Activated naive CD8-positive, alpha-beta T cell treated with anti-CD3 and anti-CD28 coated beads for 36 hours (primary cell): ENCODE data around the gene OR1M1. TPM values are rescaled to one million over a fixed set of nuclear protein-coding genes. Genes with fewer than 3 reads are reported as not detected.

Experiments used
- DNase-seq: peaks from one replicate; pipeline ENCODE4 v3.0.0; 2021
- H3K27ac Mint-ChIP-seq: one replicate; pipeline ENCODE4 v1.8.0; 2022; ENCODE audit warnings: mild to moderate bottlenecking, moderate library complexity, mixed read lengths
- H3K27me3 Mint-ChIP-seq: one replicate; pipeline ENCODE4 v1.8.0; 2022; ENCODE audit warnings: mild to moderate bottlenecking, mixed read lengths
- H3K36me3 Mint-ChIP-seq: one replicate; pipeline ENCODE4 v1.8.0; 2021; ENCODE audit warnings: mild to moderate bottlenecking, mixed read lengths
- H3K4me1 Mint-ChIP-seq: one replicate; pipeline ENCODE4 v1.8.0; 2021; ENCODE audit warnings: mixed read lengths
- H3K4me3 Mint-ChIP-seq: one replicate; pipeline ENCODE4 v1.8.0; 2022; ENCODE audit warnings: mild to moderate bottlenecking, moderate library complexity, mixed read lengths
- H3K9me3 Mint-ChIP-seq: one replicate; pipeline ENCODE4 v1.8.0; 2022; ENCODE audit warnings: mixed read lengths
- total RNA-seq, 2 experiments: library from RNA; stranded (reverse); gene quantifications; one replicate each; pipeline ENCODE4 v1.2.3, GENCODE V29; 2021

Gene OR1M1
- total RNA-seq, 2 experiments from 2014 or later, result not detected

DNA sequence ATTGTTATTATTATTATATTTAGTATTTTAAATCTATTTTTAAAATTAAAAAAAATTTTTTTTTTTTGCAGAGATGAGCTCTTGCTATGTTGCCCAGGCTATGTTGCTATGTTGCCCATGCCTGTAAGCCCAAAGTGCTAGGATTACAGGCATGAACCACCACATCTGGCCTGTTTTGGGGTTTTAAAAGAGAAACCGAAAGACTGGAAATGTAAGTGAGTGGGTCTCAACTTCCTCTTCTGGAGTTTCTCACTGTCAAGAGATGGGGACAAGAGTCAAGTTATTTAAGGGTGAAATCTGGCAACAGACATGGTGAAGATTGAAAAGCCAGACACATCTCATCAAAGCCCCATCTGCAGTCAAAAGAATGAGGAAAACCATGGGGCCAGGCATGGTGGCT is 44.1 kb downstream of the OR1M1 start:
- no peak overlapping the region for H3K27ac Mint-ChIP-seq
- DNase-seq, result no peak
- H3K4me1 Mint-ChIP-seq, result peaks cover 6% of the 10 kb centered on the region
- H3K27me3 Mint-ChIP-seq, result peaks cover 25% of the 10 kb centered on the region
- no peak overlapping the region for H3K4me3 Mint-ChIP-seq
- H3K36me3 Mint-ChIP-seq, result no peaks in the 10 kb centered on the region
- no peaks in the 10 kb centered on the region for H3K9me3 Mint-ChIP-seq

DNA sequence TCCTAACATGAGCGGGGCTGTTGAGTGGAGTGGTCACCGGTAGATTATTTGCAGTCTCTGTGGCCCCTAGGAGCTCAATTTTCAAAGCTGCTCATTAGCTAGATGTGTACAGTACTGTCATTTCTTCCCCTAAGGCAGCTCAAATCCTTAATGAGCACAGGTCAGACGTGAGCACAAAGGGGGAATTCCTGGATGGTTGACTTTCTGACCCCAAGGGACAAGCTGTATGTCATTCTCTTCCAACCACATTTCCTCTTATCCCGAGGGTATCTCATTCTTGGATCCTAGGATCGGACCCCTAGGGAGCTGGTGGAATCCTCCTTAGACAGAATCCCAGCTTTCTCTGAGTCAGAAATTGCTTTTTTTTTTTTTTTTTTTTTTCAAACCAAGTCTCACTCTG is 45.6 kb downstream of the OR1M1 start:
- Mint-ChIP-seq H3K27me3 (peaks cover 11% of the 10 kb centered on the region), H3K27ac (no peak overlapping the region), H3K4me1 (peaks cover 8% of the 10 kb centered on the region), H3K4me3 (no peak overlapping the region), H3K36me3 (no peaks in the 10 kb centered on the region), H3K9me3 (no peaks in the 10 kb centered on the region)
- no peak for DNase-seq

DNA sequence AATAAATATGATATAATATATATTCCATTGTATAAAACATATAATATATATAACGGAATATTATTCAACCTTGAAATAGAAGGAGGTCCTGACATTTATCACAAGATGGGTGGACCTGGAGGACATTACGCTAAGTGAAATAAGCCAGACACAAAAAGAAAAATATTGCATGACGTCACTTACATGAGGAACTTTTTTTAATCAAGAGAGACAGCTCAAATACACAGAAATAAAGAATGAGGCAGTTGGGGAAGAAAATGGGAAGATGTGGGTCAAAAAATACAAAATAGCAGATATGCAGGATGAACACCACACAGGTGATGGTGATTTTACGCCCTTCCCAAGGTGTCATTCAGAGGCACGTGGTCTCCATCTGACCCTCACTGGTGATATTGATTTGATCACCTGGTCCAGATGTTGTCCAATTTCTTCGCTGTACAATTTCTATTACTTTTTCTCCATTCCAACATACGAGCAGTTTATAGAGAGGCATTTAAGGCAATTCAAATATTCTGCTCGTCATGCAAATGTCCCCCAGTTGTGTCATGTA is 52.8 kb downstream of the OR1M1 start:
- peak overlapping the region; percentile 94 for H3K4me3 Mint-ChIP-seq
- H3K4me1 Mint-ChIP-seq, result peaks cover 23% of the 10 kb centered on the region
- peaks cover 31% of the 10 kb centered on the region for H3K36me3 Mint-ChIP-seq
- H3K9me3 Mint-ChIP-seq, result peaks cover 7% of the 10 kb centered on the region
- DNase-seq, result no peak
- peak overlapping the region; percentile 98 for H3K27ac Mint-ChIP-seq
- H3K27me3 Mint-ChIP-seq, result no peaks in the 10 kb centered on the region

DNA sequence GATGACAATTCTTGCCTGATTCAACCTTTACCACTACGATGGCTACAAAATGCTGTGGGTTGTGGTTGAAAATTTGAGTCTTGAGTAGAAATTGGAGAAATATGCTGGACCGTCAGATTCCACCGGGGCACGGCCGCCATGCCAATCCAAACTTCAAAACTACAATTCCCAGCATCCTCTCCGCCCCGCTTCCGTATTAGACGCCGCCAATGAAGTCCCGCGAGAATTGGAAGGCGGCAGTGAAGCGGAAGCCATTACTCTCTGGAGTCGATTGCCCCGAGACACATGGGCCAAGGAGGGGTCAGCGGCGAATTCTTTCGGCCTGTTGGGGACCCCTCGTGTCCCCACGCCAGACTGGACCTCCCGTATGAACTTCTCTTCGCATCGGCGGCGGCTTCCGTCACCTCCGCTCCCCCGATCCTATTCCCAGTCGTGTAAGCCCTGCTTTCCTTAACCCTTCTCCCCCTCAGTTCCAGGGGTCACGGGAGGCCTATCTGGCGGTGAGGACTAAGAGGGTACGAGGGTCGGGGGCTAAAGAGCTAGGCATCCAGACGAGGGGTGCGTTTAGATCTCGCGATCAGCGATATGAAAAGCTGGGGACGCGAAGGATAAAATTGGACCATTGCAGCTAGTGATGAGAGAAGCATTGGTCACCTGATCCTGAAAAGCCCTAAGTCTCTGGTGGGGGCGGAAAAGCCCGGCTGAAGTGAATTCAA is 53.5 kb downstream of the OR1M1 start, which contains the start of gene ZNF317:
Gene ZNF317 (plus strand): TSS at position 239 of the 716 bp plus-strand sequence. CDS start 15,620 bp downstream, outside the sequence.
- peak within 1 kb of the TSS; percentile 94 for H3K4me3 Mint-ChIP-seq
- peak; percentile 85 for DNase-seq
- H3K4me1 Mint-ChIP-seq, result peaks cover 25% of the 10 kb centered on the region
- peaks cover 10% of the 10 kb centered on the region for H3K9me3 Mint-ChIP-seq
- peaks cover 37% of the 10 kb centered on the region for H3K36me3 Mint-ChIP-seq
- no peaks in the 10 kb centered on the region for H3K27me3 Mint-ChIP-seq
- H3K27ac Mint-ChIP-seq, result peak within 1 kb of the TSS; percentile 98

DNA sequence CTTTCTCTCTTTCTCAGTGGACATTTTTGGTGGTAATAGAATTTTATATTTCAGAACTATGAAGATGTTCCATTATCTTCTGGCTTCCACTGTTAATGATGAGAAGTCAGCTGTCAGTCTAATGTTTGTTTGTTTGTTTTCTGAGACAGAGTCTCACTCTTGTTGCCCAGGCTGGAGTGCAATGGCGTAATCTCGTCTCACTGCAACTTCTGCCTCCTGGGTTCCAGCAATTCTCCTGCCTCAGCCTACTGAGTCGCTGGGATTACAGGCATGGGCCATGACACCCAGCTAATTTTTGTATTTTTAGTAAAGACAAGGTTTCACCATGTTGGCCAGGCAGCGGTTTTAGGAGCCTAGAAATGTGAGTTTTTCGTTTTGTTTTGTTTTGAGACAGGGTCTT is 58.1 kb downstream of the OR1M1 start:
- Mint-ChIP-seq H3K27ac (no peak overlapping the region), H3K4me1 (peaks cover 46% of the 10 kb centered on the region), H3K4me3 (no peak overlapping the region), H3K36me3 (peaks cover 80% of the 10 kb centered on the region), H3K9me3 (peaks cover 29% of the 10 kb centered on the region), H3K27me3 (no peaks in the 10 kb centered on the region)
- DNase-seq, result no peak

Other genes starting within 250 kb of the OR1M1 start
- not detected for gene MUC16, start 76.7 kb upstream of the OR1M1 start, total RNA-seq
- not detected for gene OR7G2, start 20.4 kb downstream of the OR1M1 start, total RNA-seq
- gene OR7G1, start 28.7 kb downstream of the OR1M1 start, total RNA-seq, result not detected
- not detected for gene OR7G3, start 39.9 kb downstream of the OR1M1 start, total RNA-seq
- gene ZNF317, start 53.3 kb downstream of the OR1M1 start, total RNA-seq, result 10 to 100 TPM; 53.4 to 58.2 TPM
- gene OR7D2, start 91.9 kb downstream of the OR1M1 start, total RNA-seq, result not detected
- gene OR7D4, start 132.5 kb downstream of the OR1M1 start, total RNA-seq, result not detected
- gene OR7E24, start 163.9 kb downstream of the OR1M1 start, total RNA-seq, result not detected
- 1 to 10 TPM; 4.6 to 5.1 TPM for gene ZNF699, start 222.8 kb downstream of the OR1M1 start, total RNA-seq
- gene ZNF559, start 237.1 kb downstream of the OR1M1 start, total RNA-seq, result 10 to 100 TPM; 13.0 to 14.9 TPM